IPS DF 4.7 (cell line): Measurements from ENCODE around the gene CFAP20.
"Not testable (repeated sequence)": the region's sequence is repeated elsewhere in the genome, so short reads cannot be mapped to it uniquely, and the experiment has no call there.

Source experiments
- DNase-seq: peaks from one replicate; pipeline ENCODE4 v3.0.0-alpha.2; 2013; ENCODE audit warnings: low spot score; ENCODE audit errors: extremely low read depth

CFAP20 gene

GRCh38 chr16:58098207-58099096 is 30.7 kb downstream of the CFAP20 start:
- no peak for DNase-seq

- no peak for DNase-seq
Observed at GRCh38 chr16:58096249-58096648, 32.9 kb downstream of the CFAP20 start.

- DNase-seq: not testable (repeated sequence)
Observed at GRCh38 chr16:58095575-58095960, 33.6 kb downstream of the CFAP20 start.

- no peak for DNase-seq
Observed at GRCh38 chr16:58094791-58095574, 34.2 kb downstream of the CFAP20 start.

- DNase-seq: no peak
Observed at GRCh38 chr16:58094026-58094425, 35.2 kb downstream of the CFAP20 start.

- not testable (repeated sequence) for DNase-seq
Observed at GRCh38 chr16:58090396-58090795, 38.8 kb downstream of the CFAP20 start.

GRCh38 chr16:58088091-58088490 is 41.1 kb downstream of the CFAP20 start:
- DNase-seq: no peak

GRCh38 chr16:58087209-58087913 is 41.8 kb downstream of the CFAP20 start:
- no peak for DNase-seq

GRCh38 chr16:58086381-58087208 is 42.6 kb downstream of the CFAP20 start:
- DNase-seq: no peak

GRCh38 chr16:58085584-58086251 is 43.5 kb downstream of the CFAP20 start:
- DNase-seq: no peak

- DNase-seq: no peak
Observed at GRCh38 chr16:58085171-58085570, 44.0 kb downstream of the CFAP20 start.

GRCh38 chr16:58084635-58085034 is 44.5 kb downstream of the CFAP20 start:
- no peak for DNase-seq

- DNase-seq: no peak
Observed at GRCh38 chr16:58082381-58082780, 46.8 kb downstream of the CFAP20 start.

- DNase-seq: not testable (repeated sequence)
Observed at GRCh38 chr16:58080657-58081056, 48.5 kb downstream of the CFAP20 start.

- DNase-seq: no peak
Observed at GRCh38 chr16:58077796-58078195, 51.4 kb downstream of the CFAP20 start.

GRCh38 chr16:58076514-58076913 is 52.7 kb downstream of the CFAP20 start:
- no peak for DNase-seq

- DNase-seq: no peak
Observed at GRCh38 chr16:58074657-58075056, 54.5 kb downstream of the CFAP20 start.

GRCh38 chr16:58073086-58073485 is 56.1 kb downstream of the CFAP20 start:
- DNase-seq: not testable (repeated sequence)

GRCh38 chr16:58072134-58072533 is 57.0 kb downstream of the CFAP20 start:
- DNase-seq: not testable (repeated sequence)

GRCh38 chr16:58070585-58070984 is 58.6 kb downstream of the CFAP20 start:
- no peak for DNase-seq
